Measurements from ENCODE around the gene CGREF1.

Gene CGREF1

DNA sequence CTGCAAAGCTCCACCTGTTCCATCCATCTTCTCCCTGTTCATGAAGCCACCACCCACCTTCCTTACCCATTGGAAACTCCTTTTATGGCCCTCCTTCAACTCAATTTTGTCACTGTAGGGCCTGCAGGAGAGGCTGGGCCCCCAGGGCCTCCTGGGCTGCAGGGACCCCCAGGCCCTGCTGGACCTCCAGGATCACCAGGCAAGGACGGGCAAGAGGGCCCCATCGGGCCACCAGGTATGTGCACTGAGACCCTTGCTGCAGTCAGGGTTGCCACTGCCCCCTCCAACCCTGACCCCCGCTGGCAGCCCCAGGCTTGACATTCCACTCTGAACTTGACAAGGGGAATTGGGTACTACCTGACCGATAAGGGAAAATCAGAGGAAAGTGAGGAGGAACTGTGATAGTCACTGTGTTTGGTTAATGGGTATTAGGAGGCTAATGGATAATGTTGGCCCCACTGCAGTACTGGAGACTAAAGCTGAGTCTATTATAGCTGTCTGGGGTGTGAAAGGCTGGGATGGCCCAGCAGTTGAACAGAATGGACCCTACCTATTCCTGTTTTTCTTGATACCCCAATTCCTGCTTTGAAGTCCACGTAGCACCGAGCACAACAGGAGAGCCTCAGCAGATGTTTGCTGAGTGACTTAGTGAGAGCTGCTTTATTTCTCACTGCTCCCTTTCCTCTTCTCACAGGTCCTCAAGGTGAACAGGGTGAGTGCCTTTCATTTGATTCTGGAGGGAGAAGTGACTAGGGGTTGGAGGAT is 34.4 kb downstream of the CGREF1 start:
- no peak for TF ChIP-seq CTCF (IDR thresholded peaks at IDR 0.05; ENCODE audit: insufficient read depth, low read length, poor library complexity, severe bottlenecking)
- DNase-seq (ENCODE audit: extremely low read depth, insufficient read length): no peak

DNA sequence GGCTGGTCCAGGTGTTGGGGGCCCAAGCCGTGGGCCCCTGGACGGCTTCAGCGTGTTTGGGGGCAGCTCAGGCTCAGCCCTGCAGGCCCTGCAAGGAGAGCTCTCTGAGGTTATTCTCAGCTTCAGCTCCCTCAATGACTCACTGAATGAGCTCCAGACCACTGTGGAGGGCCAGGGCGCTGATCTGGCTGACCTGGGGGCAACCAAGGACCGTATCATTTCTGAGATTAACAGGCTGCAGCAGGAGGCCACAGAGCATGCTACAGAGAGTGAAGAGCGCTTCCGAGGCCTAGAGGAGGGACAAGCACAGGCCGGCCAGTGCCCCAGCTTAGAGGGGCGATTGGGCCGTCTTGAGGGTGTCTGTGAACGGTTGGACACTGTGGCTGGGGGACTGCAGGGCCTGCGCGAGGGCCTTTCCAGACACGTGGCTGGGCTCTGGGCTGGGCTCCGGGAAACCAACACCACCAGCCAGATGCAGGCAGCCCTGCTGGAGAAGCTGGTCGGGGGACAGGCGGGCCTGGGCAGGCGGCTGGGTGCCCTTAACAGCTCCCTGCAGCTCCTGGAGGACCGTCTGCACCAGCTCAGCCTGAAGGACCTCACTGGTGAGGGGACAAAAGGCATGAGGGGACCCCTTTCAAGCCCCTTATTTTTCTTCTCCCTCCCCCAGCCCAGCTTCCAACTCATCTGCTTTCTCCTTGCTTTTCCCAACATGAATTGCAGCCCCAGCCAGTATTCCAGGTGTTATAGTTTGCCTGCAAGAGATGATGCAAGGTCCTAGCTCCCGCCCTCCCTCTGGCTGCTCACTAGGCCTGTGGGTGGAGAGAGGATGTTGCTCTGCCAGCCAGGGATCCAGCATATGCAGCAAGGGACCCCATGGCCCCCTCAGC is 35.3 kb downstream of the CGREF1 start:
- TF ChIP-seq CTCF (IDR thresholded peaks at IDR 0.05; ENCODE audit: insufficient read depth, low read length, poor library complexity, severe bottlenecking): no peak
- Histone ChIP-seq H3K27me3 (replicated peaks; ENCODE audit: control insufficient read depth, insufficient read depth, low read length) (no peaks in the 10 kb centered on the region), H3K36me3 (ENCODE audit: control insufficient read depth, insufficient read depth, low read length) (no peaks in the 10 kb centered on the region), H3K4me3 (replicated peaks; ENCODE audit: low read depth, low read length) (no peak overlapping the region)
- no peak for DNase-seq (ENCODE audit: extremely low read depth, insufficient read length)

More for the DNA sequence above, 34.4 kb downstream of the CGREF1 start:
- Histone ChIP-seq H3K36me3 (ENCODE audit: control insufficient read depth, insufficient read depth, low read length) (no peaks in the 10 kb centered on the region), H3K27me3 (replicated peaks; ENCODE audit: control insufficient read depth, insufficient read depth, low read length) (no peaks in the 10 kb centered on the region), H3K4me3 (replicated peaks; ENCODE audit: low read depth, low read length) (no peak overlapping the region)

DNA sequence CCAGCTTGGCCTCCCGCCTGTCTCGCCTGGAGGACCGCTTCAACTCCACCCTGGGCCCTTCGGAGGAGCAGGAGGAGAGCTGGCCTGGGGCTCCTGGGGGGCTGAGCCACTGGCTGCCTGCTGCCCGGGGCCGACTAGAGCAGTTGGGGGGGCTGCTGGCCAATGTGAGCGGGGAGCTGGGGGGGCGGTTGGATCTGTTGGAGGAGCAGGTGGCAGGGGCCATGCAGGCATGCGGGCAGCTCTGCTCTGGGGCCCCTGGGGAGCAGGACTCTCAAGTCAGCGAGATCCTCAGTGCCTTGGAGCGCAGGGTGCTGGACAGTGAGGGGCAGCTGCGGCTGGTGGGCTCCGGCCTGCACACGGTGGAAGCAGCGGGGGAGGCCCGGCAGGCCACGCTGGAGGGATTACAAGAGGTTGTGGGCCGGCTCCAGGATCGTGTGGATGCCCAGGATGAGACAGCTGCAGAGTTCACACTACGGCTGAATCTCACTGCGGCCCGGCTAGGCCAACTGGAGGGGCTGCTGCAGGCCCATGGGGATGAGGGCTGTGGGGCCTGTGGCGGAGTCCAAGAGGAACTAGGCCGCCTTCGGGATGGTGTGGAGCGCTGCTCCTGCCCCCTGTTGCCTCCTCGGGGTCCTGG is 36.0 kb downstream of the CGREF1 start:
- TF ChIP-seq CTCF (IDR thresholded peaks at IDR 0.05; ENCODE audit: insufficient read depth, low read length, poor library complexity, severe bottlenecking): no peak
- Histone ChIP-seq H3K27me3 (replicated peaks; ENCODE audit: control insufficient read depth, insufficient read depth, low read length) (no peaks in the 10 kb centered on the region), H3K4me3 (replicated peaks; ENCODE audit: low read depth, low read length) (no peak overlapping the region), H3K36me3 (ENCODE audit: control insufficient read depth, insufficient read depth, low read length) (no peaks in the 10 kb centered on the region)
- no peak for DNase-seq (ENCODE audit: extremely low read depth, insufficient read length)

DNA sequence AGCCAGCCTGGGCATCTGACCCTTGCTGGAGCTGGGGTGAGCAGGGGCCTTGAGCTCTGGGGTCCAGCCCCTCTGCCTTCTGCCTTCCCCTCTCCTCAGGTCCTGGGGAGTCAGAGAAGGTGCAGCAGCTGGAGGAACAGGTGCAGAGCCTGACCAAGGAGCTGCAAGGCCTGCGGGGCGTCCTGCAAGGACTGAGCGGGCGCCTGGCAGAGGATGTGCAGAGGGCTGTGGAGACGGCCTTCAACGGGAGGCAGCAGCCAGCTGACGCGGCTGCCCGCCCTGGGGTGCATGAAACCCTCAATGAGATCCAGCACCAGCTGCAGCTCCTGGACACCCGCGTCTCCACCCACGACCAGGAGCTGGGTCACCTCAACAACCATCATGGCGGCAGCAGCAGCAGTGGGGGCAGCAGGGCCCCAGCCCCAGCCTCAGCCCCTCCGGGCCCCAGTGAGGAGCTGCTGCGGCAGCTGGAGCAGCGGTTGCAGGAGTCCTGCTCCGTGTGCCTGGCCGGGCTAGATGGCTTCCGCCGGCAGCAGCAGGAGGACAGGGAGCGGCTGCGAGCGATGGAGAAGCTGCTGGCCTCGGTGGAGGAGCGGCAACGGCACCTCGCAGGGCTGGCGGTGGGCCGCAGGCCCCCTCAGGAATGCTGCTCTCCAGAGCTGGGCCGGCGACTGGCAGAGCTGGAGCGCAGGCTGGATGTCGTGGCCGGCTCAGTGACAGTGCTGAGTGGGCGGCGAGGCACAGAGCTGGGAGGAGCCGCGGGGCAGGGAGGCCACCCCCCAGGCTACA is 36.8 kb downstream of the CGREF1 start:
- H3K36me3 ChIP-seq (ENCODE audit: control insufficient read depth, insufficient read depth, low read length): no peaks in the 10 kb centered on the region
- H3K4me3 ChIP-seq (replicated peaks; ENCODE audit: low read depth, low read length): no peak overlapping the region
- no peaks in the 10 kb centered on the region for H3K27me3 ChIP-seq (replicated peaks; ENCODE audit: control insufficient read depth, insufficient read depth, low read length)
- TF ChIP-seq CTCF (IDR thresholded peaks at IDR 0.05; ENCODE audit: insufficient read depth, low read length, poor library complexity, severe bottlenecking): no peak
- DNase-seq (ENCODE audit: extremely low read depth, insufficient read length): no peak

GRCh38 chr2:27080603-27080936 is 38.4 kb downstream of the CGREF1 start:
- H3K4me3 ChIP-seq (replicated peaks; ENCODE audit: low read depth, low read length): no peak overlapping the region
- no peak for TF ChIP-seq CTCF (IDR thresholded peaks at IDR 0.05; ENCODE audit: insufficient read depth, low read length, poor library complexity, severe bottlenecking)

More at GRCh38 chr2:27080603-27080936, 38.4 kb downstream of the CGREF1 start:
- no peaks in the 10 kb centered on the region for H3K27me3 ChIP-seq (replicated peaks; ENCODE audit: control insufficient read depth, insufficient read depth, low read length)
- H3K36me3 ChIP-seq (ENCODE audit: control insufficient read depth, insufficient read depth, low read length): no peaks in the 10 kb centered on the region
- no peak for DNase-seq (ENCODE audit: extremely low read depth, insufficient read length)
